ENCODE measurements around the gene CRCP.

DNA sequence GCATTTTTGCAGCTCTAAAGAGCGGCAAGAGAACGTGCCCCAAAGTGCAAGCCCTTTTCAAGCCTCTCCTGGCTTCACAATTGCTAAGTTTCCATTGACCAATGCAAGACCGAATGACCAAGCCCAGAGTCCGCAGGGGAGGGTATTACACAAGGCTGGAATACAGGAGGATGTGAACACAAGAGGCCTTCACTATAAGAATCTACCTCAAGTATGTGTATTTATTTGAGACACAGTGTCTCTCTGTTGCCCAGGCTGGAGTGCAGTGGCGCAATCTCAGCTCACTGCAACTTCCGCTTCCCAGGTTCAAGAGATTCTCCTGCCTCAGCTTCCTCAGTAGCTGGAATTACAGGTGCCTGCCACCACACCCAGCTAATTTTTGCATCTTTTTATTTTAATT lies 68.3 kb downstream of the CRCP start:
- TF ChIP-seq, protein P1, sequence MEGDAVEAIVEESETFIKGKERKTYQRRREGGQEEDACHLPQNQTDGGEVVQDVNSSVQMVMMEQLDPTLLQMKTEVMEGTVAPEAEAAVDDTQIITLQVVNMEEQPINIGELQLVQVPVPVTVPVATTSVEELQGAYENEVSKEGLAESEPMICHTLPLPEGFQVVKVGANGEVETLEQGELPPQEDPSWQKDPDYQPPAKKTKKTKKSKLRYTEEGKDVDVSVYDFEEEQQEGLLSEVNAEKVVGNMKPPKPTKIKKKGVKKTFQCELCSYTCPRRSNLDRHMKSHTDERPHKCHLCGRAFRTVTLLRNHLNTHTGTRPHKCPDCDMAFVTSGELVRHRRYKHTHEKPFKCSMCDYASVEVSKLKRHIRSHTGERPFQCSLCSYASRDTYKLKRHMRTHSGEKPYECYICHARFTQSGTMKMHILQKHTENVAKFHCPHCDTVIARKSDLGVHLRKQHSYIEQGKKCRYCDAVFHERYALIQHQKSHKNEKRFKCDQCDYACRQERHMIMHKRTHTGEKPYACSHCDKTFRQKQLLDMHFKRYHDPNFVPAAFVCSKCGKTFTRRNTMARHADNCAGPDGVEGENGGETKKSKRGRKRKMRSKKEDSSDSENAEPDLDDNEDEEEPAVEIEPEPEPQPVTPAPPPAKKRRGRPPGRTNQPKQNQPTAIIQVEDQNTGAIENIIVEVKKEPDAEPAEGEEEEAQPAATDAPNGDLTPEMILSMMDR (IDR thresholded peaks at IDR 0.05; ENCODE audit: insufficient read depth, low read depth, low read length), result no peak
- TF ChIP-seq EZH2 (IDR thresholded peaks at IDR 0.05; ENCODE audit: insufficient read depth, low read length), result no peak

Measured in astrocyte (in vitro differentiated cells and primary cell).